HuH-7.5 (cell line): ENCODE results near the gene REM2.

Experiments
- DNase-seq: peaks from one replicate; pipeline ENCODE4 v3.0.0; 2011; ENCODE audit warnings: low spot score

The REM2 gene

GRCh38 chr14:22929961-22930364 lies 46.9 kb downstream of the REM2 start:
- DNase-seq: no peak

DNA sequence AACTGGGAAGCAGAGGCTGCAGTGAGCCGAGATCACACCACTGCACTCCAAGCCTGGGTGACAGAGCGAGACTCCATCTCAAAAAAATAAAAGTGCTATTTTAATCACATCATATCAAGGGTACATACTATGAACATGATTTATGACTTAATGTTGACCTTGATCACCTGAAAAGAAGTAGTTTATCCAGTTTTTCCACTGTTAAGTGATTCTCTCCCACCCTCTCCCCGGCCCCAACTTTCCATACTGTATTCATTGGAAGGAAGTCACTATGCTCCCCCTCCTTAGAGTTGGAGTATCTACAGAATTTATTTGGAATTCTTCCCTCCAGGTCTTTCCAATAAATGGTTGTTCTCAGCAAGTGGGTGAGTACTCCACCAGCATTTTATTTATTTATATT lies 49.1 kb downstream of the REM2 start:
- no peak for DNase-seq

DNA sequence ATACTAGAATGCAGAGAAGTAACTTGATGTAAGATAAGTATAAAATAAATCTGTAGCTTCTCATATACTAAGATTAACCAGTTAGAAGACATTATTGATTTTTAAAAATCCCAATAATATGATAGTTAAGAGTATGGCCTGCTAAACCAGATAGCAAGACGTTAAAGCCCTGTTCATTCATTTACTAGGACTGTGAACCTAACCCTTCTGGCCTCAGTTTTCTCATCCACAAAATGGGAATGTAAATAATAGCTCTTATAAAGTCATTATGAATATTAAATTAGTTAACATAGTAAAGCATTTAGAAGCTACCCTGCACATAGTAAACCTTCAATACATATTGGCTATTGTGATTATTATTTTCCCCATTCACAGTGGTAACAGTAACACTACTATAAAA lies 52.1 kb downstream of the REM2 start:
- DNase-seq: no peak
